ENCODE measurements around the gene BRD3.

Gene BRD3

DNA sequence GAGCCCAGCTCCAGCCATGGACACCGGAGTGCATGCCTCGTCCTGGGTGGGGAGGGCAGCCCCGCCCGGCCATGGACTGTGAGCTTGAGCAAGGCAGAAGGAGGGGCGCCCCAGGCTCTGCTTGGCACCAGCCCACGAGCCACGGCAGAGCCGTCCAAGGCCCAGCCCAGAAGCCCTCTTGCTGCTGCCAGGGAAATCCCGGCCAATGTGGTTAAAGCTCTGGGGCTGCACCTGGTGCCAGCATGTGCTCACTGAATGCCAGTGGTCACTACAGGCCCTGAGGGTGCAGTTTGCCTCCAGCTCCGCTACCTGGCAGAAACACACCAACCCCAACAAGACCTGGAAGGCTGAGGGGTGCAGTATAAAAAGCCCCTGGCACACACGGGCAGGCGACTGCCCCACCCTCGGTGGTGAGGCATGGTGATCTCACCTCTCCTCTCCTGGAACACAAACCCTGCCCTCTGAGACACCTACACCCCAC is 11.8 kb downstream of the BRD3 start:
- in situ Hi-C loops (cut with MboI; ENCODE audit: low sequenced_read_pairs) = no loop called here

DNA sequence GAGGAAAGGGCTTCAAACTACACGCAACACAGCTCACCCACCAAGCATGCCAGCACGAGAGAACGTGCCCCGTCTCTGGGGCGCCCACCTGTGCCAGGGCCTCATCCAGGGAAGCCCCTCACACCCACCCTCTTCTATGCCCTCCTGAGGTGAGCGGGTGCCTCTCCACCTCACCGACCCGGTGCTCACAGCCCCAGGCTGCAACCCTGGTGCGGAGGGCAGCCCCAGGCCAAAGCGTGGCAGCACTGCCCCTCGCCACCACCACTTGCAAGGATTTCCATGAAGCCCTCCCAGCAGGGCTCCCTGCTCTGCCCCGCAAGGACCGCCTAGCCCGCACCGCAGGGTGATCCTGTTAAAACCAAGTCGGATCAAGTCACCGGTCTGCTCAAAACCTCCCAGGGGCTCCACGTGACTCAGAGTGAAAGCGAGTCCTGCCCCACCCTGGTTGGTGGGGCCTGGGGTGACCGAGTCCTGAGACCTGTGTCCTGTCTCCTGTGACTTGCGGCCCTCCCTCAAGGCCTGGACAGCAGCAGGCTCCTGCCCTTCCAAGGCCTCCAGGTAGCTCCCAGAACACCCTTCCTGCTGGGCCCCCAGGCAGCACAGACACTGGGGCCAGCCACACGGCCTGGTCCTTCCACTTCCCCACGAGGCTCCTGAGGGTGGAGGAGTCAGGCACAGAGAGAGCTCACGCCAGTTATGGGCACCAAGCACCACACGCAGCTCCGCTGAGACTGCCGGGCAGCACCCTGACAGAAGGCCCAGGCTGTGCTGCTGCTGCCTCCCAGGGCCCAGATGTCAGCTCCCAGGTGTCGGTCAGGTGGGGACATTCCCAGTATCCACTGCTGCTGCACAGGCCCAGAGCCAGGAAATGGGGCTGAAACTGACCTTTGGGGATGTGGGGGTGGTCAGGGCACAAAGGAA is 12.7 kb downstream of the BRD3 start:
- in situ Hi-C loops (cut with MboI; ENCODE audit: low sequenced_read_pairs) = no loop called here

DNA sequence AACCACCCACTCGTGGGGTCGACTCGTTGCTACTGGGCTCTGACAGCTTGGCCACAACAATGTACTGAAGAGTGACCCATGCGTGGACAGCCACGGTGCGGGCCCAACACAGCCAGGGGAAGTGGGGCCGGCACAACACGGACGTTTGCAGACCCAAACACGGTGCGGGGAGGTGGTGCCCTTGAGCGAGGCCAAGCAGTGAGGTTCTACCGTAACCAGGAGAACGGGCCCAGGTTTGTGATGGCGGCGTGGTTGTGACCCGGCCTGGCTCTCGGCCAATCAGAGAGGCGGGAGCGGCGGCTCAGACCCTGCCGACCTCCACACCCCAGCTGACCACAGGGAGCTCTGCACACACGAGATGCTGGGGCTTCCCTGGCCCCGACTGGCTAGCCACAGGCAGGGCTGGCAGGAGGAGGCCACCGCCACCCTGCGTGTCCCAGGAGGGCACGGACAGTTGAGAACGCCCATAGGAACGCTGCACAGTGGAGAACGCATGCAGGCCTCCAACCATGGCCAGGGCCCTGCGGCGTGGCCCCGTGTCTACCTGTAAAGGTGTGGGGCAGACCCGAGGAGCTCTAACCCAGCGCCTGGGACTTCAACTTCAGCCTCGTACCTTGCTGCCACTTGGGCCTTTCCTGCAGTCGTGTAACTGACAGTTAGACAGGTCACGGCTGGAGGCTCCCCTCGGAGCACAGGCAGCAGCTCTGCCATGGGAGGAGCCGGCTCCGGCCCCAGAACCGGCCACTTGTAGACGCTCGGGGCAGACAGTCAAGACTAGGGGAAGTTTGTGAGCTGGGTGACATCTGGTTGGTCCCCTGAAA is 13.7 kb downstream of the BRD3 start:
- in situ Hi-C loops (cut with MboI; ENCODE audit: low sequenced_read_pairs) = no loop called here

DNA sequence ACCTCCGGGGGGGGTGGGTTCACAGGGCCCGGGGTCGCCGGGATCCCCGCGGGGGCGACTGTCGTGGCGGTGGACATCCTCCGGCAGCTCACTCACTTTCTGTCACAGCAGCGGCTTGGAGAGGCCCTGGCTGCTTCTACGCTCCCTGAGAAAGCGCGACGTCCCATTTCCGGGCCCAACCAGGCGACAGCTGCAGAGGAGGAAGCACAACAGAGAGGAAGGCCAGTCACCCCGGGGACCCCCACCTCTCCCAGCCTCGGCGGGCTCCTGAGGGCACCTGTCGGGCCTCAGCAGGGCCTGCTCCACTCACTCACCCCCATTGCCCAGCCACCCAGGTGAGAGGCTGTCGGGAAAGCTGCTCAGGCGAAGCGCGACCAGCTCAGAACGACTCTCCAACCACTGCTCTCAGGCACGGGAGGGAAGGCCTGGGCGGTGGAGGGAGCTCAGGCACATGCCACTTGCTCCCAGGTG is 14.4 kb downstream of the BRD3 start:
- in situ Hi-C loops (cut with MboI; ENCODE audit: low sequenced_read_pairs) = no loop called here

DNA sequence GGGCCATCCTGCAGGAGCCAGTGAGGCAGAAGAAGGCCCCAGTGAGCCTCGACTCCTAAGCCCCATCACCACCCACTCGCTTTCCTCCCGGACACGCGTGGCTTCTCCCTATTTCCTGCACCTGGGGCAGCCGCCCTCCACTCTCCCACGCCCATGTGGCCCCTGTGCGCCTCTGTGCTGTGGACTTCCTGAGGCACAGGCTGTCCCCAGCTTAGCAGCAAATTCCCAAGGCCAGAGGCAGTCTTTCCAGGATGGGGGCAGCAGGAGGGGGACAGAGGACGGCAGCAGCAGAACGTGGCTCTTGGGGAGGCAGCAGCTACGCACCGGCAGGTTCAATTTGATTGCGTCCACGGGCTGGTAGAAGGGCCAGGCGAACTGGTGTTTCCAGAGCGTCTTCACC is 14.9 kb downstream of the BRD3 start:
- in situ Hi-C loops (cut with MboI; ENCODE audit: low sequenced_read_pairs) = no loop called here

DNA sequence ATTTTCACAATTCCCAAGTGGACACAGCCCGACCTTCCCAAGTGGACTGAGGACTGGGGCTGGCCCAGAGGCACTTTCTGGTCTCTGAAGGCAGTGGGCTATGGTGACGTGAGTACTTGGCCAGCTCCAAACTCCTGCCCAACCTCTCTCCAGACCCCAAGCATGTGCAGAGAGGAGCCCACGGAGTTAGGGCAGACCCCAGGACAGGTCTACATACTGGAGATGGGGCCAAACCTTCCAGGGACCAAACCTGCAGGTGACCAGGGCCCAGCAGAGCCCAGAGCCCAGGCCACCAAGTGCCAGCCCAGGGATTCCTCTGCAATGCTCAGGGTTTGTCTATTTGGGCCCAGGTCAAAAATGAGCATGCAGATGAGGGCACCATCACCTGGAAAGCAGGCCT is 15.3 kb downstream of the BRD3 start:
- in situ Hi-C loops (cut with MboI; ENCODE audit: low sequenced_read_pairs) = no loop called here

DNA sequence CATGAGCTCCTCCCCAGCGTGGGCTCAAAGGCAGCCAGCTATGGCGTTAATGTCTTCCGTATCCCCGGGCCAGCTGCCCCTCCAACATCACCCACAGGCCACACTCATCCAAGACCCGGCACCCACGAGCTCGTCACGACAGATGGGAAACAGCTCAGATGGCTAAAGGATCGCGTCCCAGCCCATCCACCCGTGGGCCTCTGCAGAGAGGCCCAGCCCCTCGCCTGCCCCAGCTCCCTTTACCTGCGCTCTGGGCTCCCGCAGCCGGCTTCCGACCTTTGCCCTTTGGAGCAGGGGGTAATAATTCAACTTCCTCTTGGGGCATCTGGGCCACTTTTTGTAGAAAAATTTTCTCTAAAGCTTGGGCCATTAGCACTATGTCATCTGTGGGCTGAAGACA is 16.5 kb downstream of the BRD3 start:
- in situ Hi-C loops (cut with MboI; ENCODE audit: low sequenced_read_pairs) = no loop called here

DNA sequence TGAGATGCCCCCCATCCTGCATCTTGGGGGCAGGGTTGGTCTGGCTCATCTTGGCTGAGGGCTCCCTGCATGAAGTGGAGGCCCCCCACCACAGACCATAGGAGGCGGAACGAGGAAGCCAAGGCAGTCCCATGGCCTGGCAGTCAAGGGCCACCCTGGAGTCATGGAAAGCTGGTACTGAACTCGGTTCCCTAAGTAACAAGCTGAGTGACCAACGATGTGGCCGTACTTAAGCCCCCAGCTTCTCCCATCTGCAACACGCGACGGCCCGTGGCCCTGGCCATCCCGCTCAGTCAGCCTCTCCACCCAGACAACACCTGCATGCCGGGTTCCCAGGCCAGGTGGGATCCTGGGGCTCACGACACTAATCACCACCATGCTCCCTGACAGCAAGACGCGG is 17.1 kb downstream of the BRD3 start:
- in situ Hi-C loops (cut with MboI; ENCODE audit: low sequenced_read_pairs) = no loop called here

DNA sequence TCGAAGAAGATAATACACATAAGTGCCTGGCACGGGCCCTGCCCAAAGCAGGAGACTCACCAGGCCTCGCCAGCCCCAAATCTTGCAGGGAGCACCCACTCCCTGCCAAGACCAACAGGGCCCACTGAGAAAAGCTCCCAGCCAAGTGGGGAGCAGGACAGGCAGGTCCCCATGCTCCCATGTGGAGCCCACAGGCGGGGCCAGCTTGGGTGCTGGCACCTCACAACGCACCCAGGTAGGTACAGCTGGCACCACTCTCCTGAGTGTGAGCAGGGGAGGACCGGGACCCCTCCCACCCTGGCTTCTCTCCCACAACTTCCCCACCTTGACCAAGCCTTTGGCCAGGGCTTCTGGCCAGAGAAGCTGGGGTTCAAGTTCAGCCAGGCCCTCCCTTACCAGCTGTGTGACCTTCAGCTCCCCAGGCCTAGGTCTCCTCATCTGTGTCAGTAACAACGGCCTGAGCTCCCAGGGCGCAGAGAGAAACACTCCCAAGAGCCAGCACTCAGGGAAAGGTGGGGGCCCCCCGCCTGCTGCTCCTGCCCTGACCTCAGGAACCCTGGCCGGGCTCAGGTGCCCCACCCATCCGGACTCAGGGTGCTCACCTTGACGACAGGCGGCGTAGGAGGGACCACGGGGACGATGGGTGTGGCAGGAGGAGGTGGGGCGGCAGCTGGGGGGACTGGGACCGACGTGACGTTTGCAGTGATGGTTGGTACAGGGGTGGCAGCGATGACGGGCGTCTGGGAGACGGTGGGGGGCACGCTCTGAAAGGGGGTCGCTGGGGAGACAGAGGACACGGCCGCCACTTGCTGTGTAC is 17.8 kb downstream of the BRD3 start:
- in situ Hi-C loops (cut with MboI; ENCODE audit: low sequenced_read_pairs) = no loop called here

DNA sequence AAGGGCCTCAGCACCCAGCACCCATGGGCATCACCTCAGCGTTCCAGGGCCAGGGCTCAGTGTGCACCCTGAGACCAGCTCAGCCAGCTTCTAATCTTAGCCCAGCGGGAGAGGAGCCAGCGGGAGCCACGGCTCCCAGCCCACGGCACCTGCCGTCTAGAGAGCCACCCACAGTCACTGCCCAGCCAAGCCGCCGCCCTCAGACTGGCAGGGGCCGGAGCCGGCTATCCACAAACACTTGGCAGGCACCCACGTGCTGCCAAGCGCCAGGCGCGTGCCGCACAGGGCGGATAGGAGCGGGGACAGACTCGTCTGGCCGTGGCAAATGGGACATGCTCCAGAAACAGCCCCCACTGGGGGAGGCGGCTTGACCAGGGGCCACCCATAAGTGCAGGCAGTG is 18.6 kb downstream of the BRD3 start:
- in situ Hi-C loops (cut with MboI; ENCODE audit: low sequenced_read_pairs) = no loop called here

DNA sequence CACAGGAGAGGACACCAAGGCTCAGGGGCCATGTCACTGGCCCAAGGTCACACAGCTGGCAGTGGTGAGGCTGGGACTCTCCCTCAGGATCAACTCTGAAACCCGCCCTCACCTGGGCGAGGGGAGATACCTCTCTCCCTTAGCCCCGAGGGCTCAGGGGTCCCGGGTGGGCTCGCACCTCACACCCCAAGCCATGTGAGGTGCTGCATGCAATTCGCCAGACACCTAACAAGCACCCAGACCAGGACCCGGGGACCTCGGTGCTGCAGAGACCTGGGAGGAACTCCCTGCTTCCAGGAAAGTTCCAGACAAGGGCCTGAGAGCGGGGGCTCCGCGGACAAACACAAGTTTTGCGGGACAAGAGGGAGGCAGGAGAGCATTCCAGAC is 19.3 kb downstream of the BRD3 start:
- in situ Hi-C loops (cut with MboI; ENCODE audit: low sequenced_read_pairs) = no loop called here

DNA sequence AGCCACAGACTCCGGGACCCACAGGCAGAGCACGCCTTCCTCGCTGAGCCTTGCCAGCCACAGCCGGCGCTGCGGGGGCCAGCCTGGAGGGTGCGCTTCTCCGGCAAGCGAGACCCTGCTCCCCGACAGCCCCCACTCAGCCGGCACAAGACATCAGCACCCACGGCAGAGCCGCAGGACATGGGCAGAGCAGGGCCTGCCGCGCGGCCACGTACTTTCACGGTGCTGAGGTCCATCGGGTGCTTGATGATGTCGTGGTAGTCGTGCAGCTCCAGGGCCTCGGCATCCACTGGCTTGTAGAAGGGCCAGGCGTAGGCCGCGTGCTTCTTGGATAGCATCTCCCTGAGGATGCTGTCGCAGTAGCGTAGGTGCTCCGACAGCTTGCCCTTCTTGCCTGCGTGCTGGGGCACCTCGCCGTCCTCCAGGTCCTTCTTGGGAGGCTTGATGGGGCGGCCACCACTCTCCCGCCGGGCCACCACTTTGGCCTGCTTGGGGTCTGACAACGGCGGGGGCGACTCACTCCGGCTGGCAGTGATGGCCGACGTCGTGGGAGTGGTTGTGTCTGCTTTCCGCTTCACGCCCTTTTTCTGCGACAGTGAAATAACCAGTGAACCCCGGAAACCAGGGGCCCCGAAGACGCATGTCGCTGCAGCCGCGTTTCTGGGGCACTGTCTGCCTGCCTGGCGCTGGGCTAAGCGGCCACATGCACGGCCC is 19.8 kb downstream of the BRD3 start:
- in situ Hi-C loops (cut with MboI; ENCODE audit: low sequenced_read_pairs) = no loop called here

DNA sequence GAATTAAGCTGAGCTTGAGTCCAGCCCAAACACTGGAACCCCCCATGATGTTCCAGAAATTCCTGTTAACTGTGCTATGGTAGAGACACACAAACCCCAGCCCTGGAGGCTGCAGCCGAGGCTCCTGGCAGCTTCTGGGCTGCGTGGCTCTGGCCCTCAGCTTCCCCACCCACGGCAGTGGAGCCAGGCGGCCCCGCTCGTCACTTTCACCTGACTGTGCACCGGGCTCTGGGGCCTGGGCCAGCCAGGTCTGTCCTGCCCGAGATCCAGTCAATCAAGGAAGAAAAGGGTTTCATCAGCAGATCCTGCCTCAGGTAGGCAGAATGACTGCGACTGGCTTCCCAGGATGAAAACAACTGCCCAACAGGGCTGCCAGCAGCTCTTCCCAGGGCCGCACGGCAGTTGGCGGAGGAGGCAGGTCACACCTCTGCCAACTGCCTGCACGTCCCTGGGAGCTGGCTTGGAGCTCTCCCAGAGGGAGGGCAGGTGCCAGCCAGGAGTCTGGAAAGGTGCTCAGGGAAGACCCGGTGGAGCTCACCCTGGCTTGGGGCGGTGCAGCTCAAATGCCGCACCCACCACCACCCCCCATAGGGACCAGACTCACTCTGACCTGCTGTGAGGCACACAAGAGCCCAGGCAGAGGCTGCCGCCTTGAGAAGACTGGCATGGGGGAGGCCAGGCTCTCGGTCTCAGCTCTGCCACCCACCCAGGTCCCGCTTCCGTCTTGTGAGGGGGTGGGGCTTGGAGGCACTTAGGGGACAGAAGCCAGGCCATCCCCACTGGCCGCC is 20.7 kb downstream of the BRD3 start:
- in situ Hi-C loops (cut with MboI; ENCODE audit: low sequenced_read_pairs) = no loop called here

DNA sequence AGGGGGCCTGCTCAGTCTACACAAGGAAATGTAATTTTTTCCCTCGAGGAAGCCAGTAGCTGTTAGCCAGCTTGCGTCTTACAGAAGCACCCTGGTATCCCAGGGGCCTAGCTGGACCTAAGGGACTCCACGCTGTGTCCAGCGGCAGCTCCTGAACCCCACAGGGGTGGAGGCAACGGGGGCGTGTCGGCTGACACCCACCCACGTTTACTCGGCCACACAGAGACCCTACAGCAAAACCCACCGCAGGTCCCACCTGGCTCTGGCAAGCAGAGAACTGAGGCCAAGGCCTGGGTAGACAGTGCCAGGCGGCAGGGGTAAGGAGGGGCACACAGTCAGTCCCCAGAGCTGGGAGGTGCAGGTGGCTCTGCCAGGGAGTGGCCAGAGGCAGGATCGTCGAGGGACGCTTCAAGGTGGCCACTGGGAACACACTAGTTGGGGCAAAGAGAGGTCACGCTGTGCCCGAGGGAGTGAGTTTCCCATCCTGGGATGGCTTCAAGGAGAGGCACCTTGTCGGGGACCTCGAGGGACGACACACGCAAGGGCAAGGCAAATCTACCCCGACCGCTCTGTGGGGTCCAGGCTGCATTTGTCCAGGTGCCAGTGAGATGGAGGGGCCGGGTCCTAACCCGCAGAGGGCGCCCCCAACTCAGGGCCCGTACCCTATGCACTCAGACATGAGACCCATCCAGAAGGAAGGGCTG is 21.8 kb downstream of the BRD3 start:
- in situ Hi-C loops (cut with MboI; ENCODE audit: low sequenced_read_pairs) = no loop called here

DNA sequence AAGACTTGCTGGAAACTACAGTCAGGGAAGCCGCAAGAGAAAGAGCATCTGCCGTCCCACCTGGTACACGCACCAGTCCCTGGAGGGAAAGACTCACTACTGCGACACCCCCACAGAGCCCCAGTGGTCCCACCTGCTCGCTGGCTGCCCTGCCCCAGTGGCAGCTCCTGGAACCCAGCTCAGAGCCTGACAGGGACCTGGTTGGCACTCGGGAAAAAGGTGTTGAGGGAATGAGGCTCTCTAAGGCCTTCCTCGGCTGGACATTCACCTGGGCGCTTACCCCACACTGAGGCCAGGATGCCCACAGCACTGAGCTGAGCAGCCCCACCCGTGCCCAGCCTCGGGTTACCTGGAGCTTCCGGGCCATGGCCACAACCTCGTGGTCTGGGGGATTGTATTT is 22.9 kb downstream of the BRD3 start:
- in situ Hi-C loops (cut with MboI; ENCODE audit: low sequenced_read_pairs) = no loop called here

DNA sequence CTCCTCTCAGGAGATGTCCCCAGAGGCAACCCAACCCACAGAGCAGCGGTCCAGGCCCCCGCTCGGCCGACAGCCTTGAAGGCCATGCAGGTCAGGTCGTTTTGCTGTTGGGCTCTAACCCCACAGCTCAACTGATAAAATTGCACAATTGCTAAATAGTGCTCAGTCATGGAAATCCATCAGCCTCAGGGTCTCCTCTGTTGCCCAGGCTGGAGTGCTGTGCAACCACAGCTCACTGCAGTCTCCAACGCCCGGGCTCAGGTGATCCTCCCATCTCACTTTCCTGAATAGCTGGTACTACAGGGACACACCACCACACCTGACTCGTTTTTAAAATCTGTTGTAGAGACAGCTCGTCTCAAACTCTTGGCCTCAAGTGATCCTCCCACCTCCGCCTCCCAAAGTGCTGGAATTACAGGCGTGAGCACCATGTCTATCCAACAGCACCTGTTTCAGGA is 24.3 kb downstream of the BRD3 start:
- in situ Hi-C loops (cut with MboI; ENCODE audit: low sequenced_read_pairs) = no loop called here

DNA sequence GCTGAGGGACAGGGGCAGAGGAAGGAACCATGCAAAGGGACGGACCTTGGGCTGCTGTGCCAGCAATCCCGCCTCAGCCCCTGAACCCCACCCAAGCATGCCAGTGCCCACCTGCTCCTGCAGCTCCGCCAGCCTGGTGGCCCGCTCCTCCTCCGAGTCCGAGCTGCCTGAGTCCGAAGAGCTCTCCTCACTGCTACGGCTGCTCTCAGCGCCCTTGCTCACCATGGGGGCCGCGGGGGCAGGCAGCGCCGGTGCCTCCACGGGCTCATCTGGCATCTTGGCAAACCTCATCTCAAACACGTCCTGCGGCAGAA is 26.2 kb downstream of the BRD3 start:
- in situ Hi-C loops (cut with MboI; ENCODE audit: low sequenced_read_pairs) = no loop called here

DNA sequence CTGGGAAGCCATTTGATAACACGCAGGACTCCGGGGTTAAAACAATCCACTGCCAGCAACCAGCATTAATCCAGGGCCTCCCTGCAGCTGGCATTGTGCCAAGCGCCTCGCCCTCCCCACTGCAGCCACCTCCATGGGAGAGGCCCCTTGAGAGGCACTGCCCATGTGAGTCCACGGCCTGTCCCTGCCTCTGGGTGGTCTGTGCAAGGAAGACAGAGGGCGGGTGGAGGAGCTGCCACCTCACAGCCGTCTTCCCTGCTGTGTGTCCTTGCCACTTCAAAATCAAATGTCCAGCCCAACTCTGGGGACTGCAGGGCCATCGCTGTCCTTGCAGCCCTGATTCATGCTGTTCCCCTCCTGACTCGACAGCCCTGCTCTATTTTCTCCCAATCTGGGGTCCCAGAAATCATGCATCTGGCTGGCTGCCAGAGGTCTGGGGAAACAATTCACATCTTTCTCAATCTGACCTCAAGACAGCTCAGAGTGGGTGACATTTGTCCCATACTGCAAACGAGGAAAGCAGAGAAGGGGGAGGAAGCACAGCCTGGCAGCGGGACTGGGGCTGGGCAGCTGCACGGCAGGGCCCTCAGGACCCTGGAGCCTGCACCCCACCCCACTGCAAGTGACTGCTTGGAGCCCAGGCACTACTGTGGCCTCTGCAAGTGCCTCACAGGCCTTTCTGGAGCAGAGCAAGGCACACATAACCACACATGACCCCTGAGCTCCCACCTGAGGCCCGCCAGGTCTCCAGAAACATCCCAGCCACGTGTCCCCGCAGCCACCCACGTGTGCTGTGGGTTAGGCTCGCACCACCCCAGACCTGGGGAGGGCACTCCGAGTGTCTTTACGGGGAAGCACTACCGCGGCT is 26.8 kb downstream of the BRD3 start:
- in situ Hi-C loops (cut with MboI; ENCODE audit: low sequenced_read_pairs) = no loop called here

Measured in HL-60/S4 (cell line).